Measurements from ENCODE around the gene PRSS23.

The PRSS23 gene

GRCh38 chr11:86783661-86784060 is 16.7 kb upstream of the PRSS23 start:
- Histone ChIP-seq H3K27ac (no peak overlapping the region), H3K4me1 (ENCODE audit: control insufficient read depth in 1 of 2, insufficient read depth in 1 of 2, low read depth in 1 of 2, low read length in 1 of 2) (no peaks in the 10 kb centered on the region), H3K9me3 (no peaks in the 10 kb centered on the region), H3K4me3 (ENCODE audit: low read depth in 1 of 2, low read length in 1 of 2) (no peak overlapping the region), H3K27me3 (no peaks in the 10 kb centered on the region), H3K36me3 (no peaks in the 10 kb centered on the region)
- no peak for TF ChIP-seq CTCF (IDR thresholded peaks at IDR 0.05)

- no peaks in the 10 kb centered on the region for H3K27me3 ChIP-seq
- no peak overlapping the region for H3K27ac ChIP-seq
- no peaks in the 10 kb centered on the region for H3K4me1 ChIP-seq (ENCODE audit: control insufficient read depth in 1 of 2, insufficient read depth in 1 of 2, low read depth in 1 of 2, low read length in 1 of 2)
- no peaks in the 10 kb centered on the region for H3K36me3 ChIP-seq
- H3K9me3 ChIP-seq = no peaks in the 10 kb centered on the region
- H3K4me3 ChIP-seq (ENCODE audit: low read depth in 1 of 2, low read length in 1 of 2) = no peak overlapping the region
- TF ChIP-seq CTCF (IDR thresholded peaks at IDR 0.05) = no peak
These were observed 16.1 kb upstream of the PRSS23 start for GRCh38 chr11:86784241-86784681.

DNA sequence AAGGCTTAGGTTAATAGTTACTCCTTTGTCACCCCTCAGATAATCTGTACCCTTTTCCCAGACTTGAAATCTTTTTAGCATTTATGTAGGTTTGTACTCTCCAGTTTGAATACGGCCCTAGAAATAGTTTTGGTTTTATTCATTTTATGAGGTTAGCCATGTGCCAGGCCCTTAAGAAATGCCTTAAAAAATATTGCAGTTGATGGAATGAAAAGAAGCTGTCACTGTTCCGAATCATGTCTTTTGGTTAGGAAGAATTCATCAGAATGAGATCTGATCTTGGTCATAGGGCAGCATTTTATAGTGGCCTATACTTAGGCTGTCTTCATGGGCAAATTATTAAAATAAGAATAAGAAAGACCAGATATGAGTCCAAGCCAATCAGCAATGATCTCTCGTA is 14.8 kb upstream of the PRSS23 start:
- no peak overlapping the region for H3K27ac ChIP-seq
- no peak for TF ChIP-seq CTCF (IDR thresholded peaks at IDR 0.05)
- H3K4me3 ChIP-seq (ENCODE audit: low read depth in 1 of 2, low read length in 1 of 2) = no peak overlapping the region
- no peaks in the 10 kb centered on the region for H3K9me3 ChIP-seq
- H3K36me3 ChIP-seq = no peaks in the 10 kb centered on the region
- no peaks in the 10 kb centered on the region for H3K27me3 ChIP-seq
- H3K4me1 ChIP-seq (ENCODE audit: control insufficient read depth in 1 of 2, insufficient read depth in 1 of 2, low read depth in 1 of 2, low read length in 1 of 2) = no peaks in the 10 kb centered on the region

GRCh38 chr11:86787018-86787536 is 13.3 kb upstream of the PRSS23 start:
- no peaks in the 10 kb centered on the region for H3K36me3 ChIP-seq
- no peak overlapping the region for H3K27ac ChIP-seq
- no peak for TF ChIP-seq CTCF (IDR thresholded peaks at IDR 0.05)
- H3K9me3 ChIP-seq = no peaks in the 10 kb centered on the region
- H3K4me3 ChIP-seq (ENCODE audit: low read depth in 1 of 2, low read length in 1 of 2) = no peak overlapping the region
- H3K4me1 ChIP-seq (ENCODE audit: control insufficient read depth in 1 of 2, insufficient read depth in 1 of 2, low read depth in 1 of 2, low read length in 1 of 2) = no peaks in the 10 kb centered on the region
- no peaks in the 10 kb centered on the region for H3K27me3 ChIP-seq

DNA sequence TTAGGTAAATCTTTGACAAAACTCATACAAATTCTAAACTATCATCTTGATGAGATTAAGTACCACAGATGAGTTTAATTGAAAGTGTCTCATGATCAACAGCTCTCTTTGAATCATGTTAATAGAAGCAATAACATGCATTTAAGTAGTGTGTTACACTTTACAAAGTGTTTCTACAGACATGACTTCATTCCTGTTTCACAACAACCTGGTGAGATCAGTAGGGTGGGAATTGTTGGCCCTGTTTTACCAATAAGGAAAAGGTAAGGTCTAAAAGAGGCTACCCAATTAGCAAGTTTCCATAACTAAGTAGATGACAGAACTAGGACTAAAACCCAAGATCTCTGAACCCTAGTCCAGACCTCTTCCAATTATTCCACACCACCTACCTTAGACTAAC is 12.7 kb upstream of the PRSS23 start:
- H3K9me3 ChIP-seq = no peaks in the 10 kb centered on the region
- TF ChIP-seq CTCF (IDR thresholded peaks at IDR 0.05) = no peak

More for the DNA sequence above, 12.7 kb upstream of the PRSS23 start:
- Histone ChIP-seq H3K36me3 (no peaks in the 10 kb centered on the region), H3K27me3 (no peaks in the 10 kb centered on the region), H3K4me1 (ENCODE audit: control insufficient read depth in 1 of 2, insufficient read depth in 1 of 2, low read depth in 1 of 2, low read length in 1 of 2) (no peaks in the 10 kb centered on the region), H3K4me3 (ENCODE audit: low read depth in 1 of 2, low read length in 1 of 2) (no peak overlapping the region), H3K27ac (no peak overlapping the region)

Measured in neutrophil (primary cell).